ENCODE data around the gene SMC4.

The SMC4 gene

DNA sequence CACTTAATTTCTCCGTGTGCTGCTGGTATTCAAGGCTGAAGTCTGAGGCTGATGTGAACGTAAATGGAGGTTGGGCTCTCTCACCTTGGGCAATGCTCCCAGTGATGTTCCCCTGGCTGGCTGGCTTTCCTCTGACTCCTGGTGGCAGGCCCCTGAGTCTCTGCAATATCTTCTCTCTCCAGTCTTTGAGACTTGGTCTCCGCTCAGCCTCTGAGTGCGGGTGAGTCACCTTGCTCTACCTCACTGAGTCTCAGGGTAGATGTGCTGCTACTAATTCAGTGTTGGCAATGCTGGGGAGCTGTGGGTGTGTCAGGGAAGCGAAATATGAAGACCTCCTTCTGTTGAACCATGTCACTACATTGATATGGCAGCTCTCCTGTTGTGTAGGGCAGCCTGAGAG is 81.5 kb downstream of the SMC4 start:
- no peak for DNase-seq

DNA sequence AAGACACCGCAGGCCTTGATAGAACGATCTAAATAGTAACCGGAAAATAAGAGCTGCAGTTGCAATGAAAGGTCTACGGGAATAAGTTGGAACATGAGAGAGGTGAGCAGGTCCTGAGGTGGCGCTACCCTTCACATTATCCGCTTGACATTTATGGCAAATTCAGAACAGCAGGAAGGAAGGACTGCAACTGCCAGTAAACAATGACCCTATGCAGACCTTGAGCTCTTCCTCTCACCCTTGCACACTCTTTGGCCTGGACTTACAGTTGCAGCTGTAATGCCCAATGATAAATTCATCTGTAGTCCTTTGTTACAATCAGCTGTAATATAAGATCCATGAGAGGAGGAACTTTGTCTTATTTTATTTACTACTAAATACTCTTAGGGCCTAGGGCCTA is 82.4 kb downstream of the SMC4 start:
- DNase-seq = no peak

DNA sequence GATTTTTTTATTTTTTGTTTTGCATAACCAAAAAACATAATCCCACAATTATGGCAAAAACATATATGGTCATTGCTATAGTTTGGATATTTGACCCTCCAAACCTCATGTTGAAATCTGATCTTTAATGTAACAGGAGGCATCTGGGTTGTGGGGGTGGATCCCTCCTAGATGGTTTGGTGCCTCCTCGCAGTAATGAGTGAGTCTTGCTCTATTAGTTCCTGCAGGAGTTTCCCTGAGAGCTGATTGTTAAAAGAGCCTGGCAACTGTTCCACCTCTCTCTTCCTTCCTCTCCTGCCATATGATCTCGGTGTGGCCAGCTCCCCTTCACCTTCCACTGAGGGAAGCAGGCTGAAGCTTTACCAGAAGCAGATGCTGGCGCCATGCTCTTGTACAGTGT is 83.3 kb downstream of the SMC4 start:
- no peak for DNase-seq
